Neural cell (in vitro differentiated cells): ENCODE results near the gene CLEC16A.

Experiments
- EZH2 ChIP-seq: fragments of 200-600, 300-800 bp; shearing (Covaris generic), sonication (generic); IDR thresholded peaks from 2 replicates; pipeline ENCODE4 v1.6.1; 2014; ENCODE audit warnings: antibody characterized with exemption, low read length, borderline replicate concordance, mild to moderate bottlenecking; ENCODE audit not compliant: insufficient read depth, poor library complexity, severe bottlenecking
- RAD21 ChIP-seq: fragments of 450-650 bp; conservative IDR thresholded peaks from 2 replicates; pipeline ENCODE4 v1.6.1; 2014; ENCODE audit warnings: antibody characterized with exemption, mild to moderate bottlenecking, moderate library complexity
- TF ChIP-seq, protein P1 (sequence below): fragments of 450-650 bp; IDR thresholded peaks from 2 replicates; pipeline ENCODE4 v1.5.1; 2014; ENCODE audit warnings: antibody characterized with exemption, mild to moderate bottlenecking, moderate library complexity; ENCODE audit not compliant: poor library complexity, severe bottlenecking

DNA sequence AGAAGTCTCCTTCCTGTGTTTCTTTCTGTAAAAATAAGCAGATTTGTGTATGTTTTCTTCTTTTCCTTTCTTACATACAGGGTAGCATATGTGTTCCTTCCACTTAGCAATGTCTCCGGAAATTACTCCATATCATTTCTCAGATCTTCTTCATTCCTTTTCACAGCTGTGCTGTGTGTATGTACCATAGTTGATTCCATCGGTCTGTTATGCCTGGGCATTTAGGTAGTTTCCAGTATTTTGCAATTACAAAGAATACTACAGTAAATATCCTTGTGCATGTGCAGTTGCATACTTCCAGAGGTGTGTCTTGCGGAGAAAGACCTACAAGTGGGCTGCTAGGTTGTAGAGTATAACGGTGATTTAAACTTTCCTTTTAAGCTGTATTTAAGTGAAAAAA, 69.8 kb downstream of the CLEC16A start:
- TF ChIP-seq RAD21 = no peak
- TF ChIP-seq, protein P1, sequence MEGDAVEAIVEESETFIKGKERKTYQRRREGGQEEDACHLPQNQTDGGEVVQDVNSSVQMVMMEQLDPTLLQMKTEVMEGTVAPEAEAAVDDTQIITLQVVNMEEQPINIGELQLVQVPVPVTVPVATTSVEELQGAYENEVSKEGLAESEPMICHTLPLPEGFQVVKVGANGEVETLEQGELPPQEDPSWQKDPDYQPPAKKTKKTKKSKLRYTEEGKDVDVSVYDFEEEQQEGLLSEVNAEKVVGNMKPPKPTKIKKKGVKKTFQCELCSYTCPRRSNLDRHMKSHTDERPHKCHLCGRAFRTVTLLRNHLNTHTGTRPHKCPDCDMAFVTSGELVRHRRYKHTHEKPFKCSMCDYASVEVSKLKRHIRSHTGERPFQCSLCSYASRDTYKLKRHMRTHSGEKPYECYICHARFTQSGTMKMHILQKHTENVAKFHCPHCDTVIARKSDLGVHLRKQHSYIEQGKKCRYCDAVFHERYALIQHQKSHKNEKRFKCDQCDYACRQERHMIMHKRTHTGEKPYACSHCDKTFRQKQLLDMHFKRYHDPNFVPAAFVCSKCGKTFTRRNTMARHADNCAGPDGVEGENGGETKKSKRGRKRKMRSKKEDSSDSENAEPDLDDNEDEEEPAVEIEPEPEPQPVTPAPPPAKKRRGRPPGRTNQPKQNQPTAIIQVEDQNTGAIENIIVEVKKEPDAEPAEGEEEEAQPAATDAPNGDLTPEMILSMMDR = no peak
- TF ChIP-seq EZH2 = no peak
